ENCODE measurements around the gene UBXN7. TPM values are rescaled to one million over a fixed set of nuclear protein-coding genes. Genes with fewer than 3 reads are reported as not detected.
"Not testable (repeated sequence)": the region's sequence is repeated elsewhere in the genome, so short reads cannot be mapped to it uniquely, and the experiment has no call there.

UBXN7 gene
- total and polyA plus RNA-seq, 2 experiments from 2014 or later, result 13.9 to 40.2 TPM

- TF ChIP-seq EZH2 (IDR thresholded peaks at IDR 0.05; ENCODE audit: insufficient read depth, poor library complexity, severe bottlenecking), result no peak
- TF ChIP-seq EZH2phosphoT487 (IDR thresholded peaks at IDR 0.05; ENCODE audit: insufficient read depth, low read depth), result no peak
- WGBS, 2 experiments (ENCODE audit: low coverage in 1 of 2, low lambda C conversion rate in 2 of 2, missing lambda C conversion rate in 2 of 2), result 85 to 91% methylated on average over 7 of the region's 7 CpGs
Measured at GRCh38 chr3:196360586-196360985, 71.6 kb downstream of the UBXN7 start.

GRCh38 chr3:196358540-196358939, 73.7 kb downstream of the UBXN7 start:
- in situ Hi-C loops (cut with MboI); H3K4me2 ChIP-seq (ENCODE audit: unreplicated experiment); DNase-seq; H3K4me1 ChIP-seq (ENCODE audit: insufficient read depth); H3K4me3 ChIP-seq; H3K27ac ChIP-seq; H3K79me2 ChIP-seq (ENCODE audit: insufficient read depth); H3K27me3 ChIP-seq (replicated peaks; ENCODE audit: insufficient read depth); H2AFZ ChIP-seq; H4K20me1 ChIP-seq (ENCODE audit: insufficient read depth); H3K9me3 ChIP-seq (ENCODE audit: low read depth); H3K9me2 ChIP-seq (ENCODE audit: insufficient read depth); H3K9ac ChIP-seq: not testable (repeated sequence)
- 90 to 95% methylated on average over 4 of the region's 4 CpGs for WGBS, 2 experiments (ENCODE audit: low coverage in 1 of 2, low lambda C conversion rate in 2 of 2, missing lambda C conversion rate in 2 of 2)
- H3K36me3 ChIP-seq (ENCODE audit: low read depth), result peaks cover 50% of the 10 kb centered on the region
- peaks cover 14% of the 10 kb centered on the region for H3F3A ChIP-seq (ENCODE audit: insufficient read depth)

More at GRCh38 chr3:196360586-196360985, 71.6 kb downstream of the UBXN7 start:
- Histone ChIP-seq H3K9me3 (ENCODE audit: low read depth) (no peaks in the 10 kb centered on the region), H3K4me1 (ENCODE audit: insufficient read depth) (peaks cover 4% of the 10 kb centered on the region; the same call in 1 of the 2 replicates), H3K9me2 (ENCODE audit: insufficient read depth) (no peaks in the 10 kb centered on the region), H3K27me3 (replicated peaks; ENCODE audit: insufficient read depth) (no peaks in the 10 kb centered on the region), H3K9ac (no peak overlapping the region), H3K4me3 (no peak overlapping the region), H4K20me1 (ENCODE audit: insufficient read depth) (no peaks in the 10 kb centered on the region), H2AFZ (no peak overlapping the region), H3F3A (ENCODE audit: insufficient read depth) (peaks cover 14% of the 10 kb centered on the region), H3K27ac (0 out of 2 replicates have a peak overlapping the region, but pooled peaks have one; percentile 10), H3K36me3 (ENCODE audit: low read depth) (peaks cover 36% of the 10 kb centered on the region), H3K4me2 (ENCODE audit: unreplicated experiment) (no peak overlapping the region), H3K79me2 (ENCODE audit: insufficient read depth) (peaks cover 9% of the 10 kb centered on the region)
- in situ Hi-C loops (cut with MboI), result no loop called here
- DNase-seq, result no peak

- DNase-seq, result no peak
- H3K79me2 ChIP-seq (ENCODE audit: insufficient read depth), result 0 out of 2 replicates have a peak, but pooled peaks cover 4% of the 10 kb centered on the region
- TF ChIP-seq EZH2phosphoT487 (IDR thresholded peaks at IDR 0.05; ENCODE audit: insufficient read depth, low read depth) (no peak), EZH2 (IDR thresholded peaks at IDR 0.05; ENCODE audit: insufficient read depth, poor library complexity, severe bottlenecking) (no peak)
- H2AFZ ChIP-seq, result no peak overlapping the region
- in situ Hi-C loops (cut with MboI), result no loop called here
- no peak overlapping the region for H3K9ac ChIP-seq
- H3K27me3 ChIP-seq (replicated peaks; ENCODE audit: insufficient read depth), result no peaks in the 10 kb centered on the region
- H3K9me3 ChIP-seq (ENCODE audit: low read depth), result no peaks in the 10 kb centered on the region
- no peaks in the 10 kb centered on the region for H4K20me1 ChIP-seq (ENCODE audit: insufficient read depth)
- H3F3A ChIP-seq (ENCODE audit: insufficient read depth), result peaks cover 14% of the 10 kb centered on the region
- no peak overlapping the region for H3K4me3 ChIP-seq
- WGBS, 2 experiments (ENCODE audit: low coverage in 1 of 2, low lambda C conversion rate in 2 of 2, missing lambda C conversion rate in 2 of 2), result 93 to 94% methylated on average over 7 of the region's 7 CpGs
- H3K4me1 ChIP-seq (ENCODE audit: insufficient read depth), result peaks cover 4% of the 10 kb centered on the region; the same call in 1 of the 2 replicates
- no peaks in the 10 kb centered on the region for H3K9me2 ChIP-seq (ENCODE audit: insufficient read depth)
- peaks cover 50% of the 10 kb centered on the region for H3K36me3 ChIP-seq (ENCODE audit: low read depth)
- H3K4me2 ChIP-seq (ENCODE audit: unreplicated experiment), result no peak overlapping the region
- H3K27ac ChIP-seq, result no peak overlapping the region
Measured at GRCh38 chr3:196357905-196358304, 74.3 kb downstream of the UBXN7 start.

- no peak overlapping the region for H3K4me3 ChIP-seq
- no peaks in the 10 kb centered on the region for H3K27me3 ChIP-seq (replicated peaks; ENCODE audit: insufficient read depth)
- peaks cover 40% of the 10 kb centered on the region for H3K36me3 ChIP-seq (ENCODE audit: low read depth)
- peaks cover 4% of the 10 kb centered on the region; the same call in 1 of the 2 replicates for H3K4me1 ChIP-seq (ENCODE audit: insufficient read depth)
- no peak overlapping the region for H2AFZ ChIP-seq
- 0 out of 2 replicates have a peak, but pooled peaks cover 4% of the 10 kb centered on the region for H3K79me2 ChIP-seq (ENCODE audit: insufficient read depth)
- H3F3A ChIP-seq (ENCODE audit: insufficient read depth), result peaks cover 14% of the 10 kb centered on the region
- in situ Hi-C loops (cut with MboI), result no loop called here
- no peaks in the 10 kb centered on the region for H4K20me1 ChIP-seq (ENCODE audit: insufficient read depth)
- no peak overlapping the region for H3K9ac ChIP-seq
- no peaks in the 10 kb centered on the region for H3K9me2 ChIP-seq (ENCODE audit: insufficient read depth)
- TF ChIP-seq EZH2 (IDR thresholded peaks at IDR 0.05; ENCODE audit: insufficient read depth, poor library complexity, severe bottlenecking) (no peak), EZH2phosphoT487 (IDR thresholded peaks at IDR 0.05; ENCODE audit: insufficient read depth, low read depth) (no peak)
- H3K4me2 ChIP-seq (ENCODE audit: unreplicated experiment), result no peak overlapping the region
- H3K9me3 ChIP-seq (ENCODE audit: low read depth), result no peaks in the 10 kb centered on the region
- WGBS, 2 experiments (ENCODE audit: low coverage in 1 of 2, low lambda C conversion rate in 2 of 2, missing lambda C conversion rate in 2 of 2), result 83 to 89% methylated on average over 4 of the region's 4 CpGs
- no peak for DNase-seq
- H3K27ac ChIP-seq, result no peak overlapping the region
Measured at GRCh38 chr3:196356556-196356955, 75.7 kb downstream of the UBXN7 start.

- 100% methylated on average over 1 of the region's 1 CpG for WGBS, 2 experiments (ENCODE audit: low coverage in 1 of 2, low lambda C conversion rate in 2 of 2, missing lambda C conversion rate in 2 of 2)
- Histone ChIP-seq H3K9ac (no peak overlapping the region), H3K27ac (no peak overlapping the region), H2AFZ (no peak overlapping the region), H3K36me3 (ENCODE audit: low read depth) (peaks cover 36% of the 10 kb centered on the region), H3K9me2 (ENCODE audit: insufficient read depth) (no peaks in the 10 kb centered on the region), H3K79me2 (ENCODE audit: insufficient read depth) (0 out of 2 replicates have a peak, but pooled peaks cover 4% of the 10 kb centered on the region), H3F3A (ENCODE audit: insufficient read depth) (peaks cover 5% of the 10 kb centered on the region), H3K4me3 (no peak overlapping the region), H3K27me3 (replicated peaks; ENCODE audit: insufficient read depth) (no peaks in the 10 kb centered on the region), H4K20me1 (ENCODE audit: insufficient read depth) (no peaks in the 10 kb centered on the region), H3K4me2 (ENCODE audit: unreplicated experiment) (no peak overlapping the region), H3K4me1 (ENCODE audit: insufficient read depth) (peaks cover 1% of the 10 kb centered on the region; the same call in 1 of the 2 replicates), H3K9me3 (ENCODE audit: low read depth) (no peaks in the 10 kb centered on the region)
- TF ChIP-seq EZH2phosphoT487 (IDR thresholded peaks at IDR 0.05; ENCODE audit: insufficient read depth, low read depth) (no peak), EZH2 (IDR thresholded peaks at IDR 0.05; ENCODE audit: insufficient read depth, poor library complexity, severe bottlenecking) (no peak)
- in situ Hi-C loops (cut with MboI), result no loop called here
- no peak for DNase-seq
Measured at GRCh38 chr3:196355668-196356067, 76.6 kb downstream of the UBXN7 start.

Measured in GM23248 (cell line).